Measurements from ENCODE around the gene OR56A1. TPM values are rescaled to one million over a fixed set of nuclear protein-coding genes. Genes with fewer than 3 reads are reported as not detected.

The OR56A1 gene
- total and polyA plus RNA-seq, 8 donors = not detected

DNA sequence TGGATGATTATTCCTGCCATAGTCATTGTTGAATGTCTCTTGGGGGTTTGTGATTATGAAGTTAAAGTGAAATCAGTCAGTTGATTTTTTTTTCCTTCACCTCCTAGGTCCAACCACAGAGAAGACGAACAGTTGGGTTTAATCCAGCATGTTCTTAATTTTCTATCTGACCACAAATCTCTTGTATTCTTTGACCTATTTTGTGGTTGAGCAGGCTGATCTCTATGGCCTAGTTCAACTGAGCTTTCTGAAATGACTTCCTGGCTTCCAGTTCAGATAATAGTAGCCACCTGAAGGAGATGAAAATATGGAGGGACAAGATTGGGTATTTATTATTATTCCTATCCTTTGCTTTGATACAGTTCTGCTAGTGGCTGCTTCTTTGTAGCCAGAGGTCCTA, 57.0 kb downstream of the OR56A1 start:
- 56 to 68% methylated on average over 1 of the region's 1 CpG for WGBS, 2 donors
- Histone ChIP-seq H3K27me3 (no peaks in the 10 kb centered on the region), H3K4me1 (no peaks in the 10 kb centered on the region), H3K27ac (no peak overlapping the region), H3K9me3 (no peaks in the 10 kb centered on the region), H3K36me3 (no peaks in the 10 kb centered on the region), H3K4me3 (no peak overlapping the region)
- intact Hi-C loops (cut with DNase I) = no loop called here
- FAIRE-seq (no peak), DNase-seq (no peak), ATAC-seq (no peak)
- TF ChIP-seq CTCF (IDR thresholded peaks at IDR 0.05) = no peak

Other genes starting within 250 kb of the OR56A1 start
- gene OR52N5, start 247.4 kb downstream of the OR56A1 start, total RNA-seq = under 1 TPM in 1 of 6 donors, not detected in 5; 0.12 TPM
- not detected for gene OR52N5, start 247.4 kb downstream of the OR56A1 start, polyA plus RNA-seq
- gene OR52N1, start 239.5 kb downstream of the OR56A1 start, total RNA-seq = under 1 TPM in 1 of 6 donors, not detected in 5; 0.09 TPM
- not detected for gene OR52N1, start 239.5 kb downstream of the OR56A1 start, polyA plus RNA-seq
- gene OR52N2, start 221.8 kb downstream of the OR56A1 start, total RNA-seq = under 1 TPM in 2 of 6 donors, not detected in 4; 0.19 to 0.31 TPM
- gene OR52N2, start 221.8 kb downstream of the OR56A1 start, polyA plus RNA-seq = not detected
- not detected for gene OR52E6, start 188.9 kb downstream of the OR56A1 start, total RNA-seq
- not detected for gene OR52E6, start 188.9 kb downstream of the OR56A1 start, polyA plus RNA-seq
- gene OR52E8, start 173.1 kb downstream of the OR56A1 start, total RNA-seq = not detected
- not detected for gene OR52E8, start 173.1 kb downstream of the OR56A1 start, polyA plus RNA-seq
- gene OR52E4, start 150.1 kb downstream of the OR56A1 start, total RNA-seq = not detected
- not detected for gene OR52E4, start 150.1 kb downstream of the OR56A1 start, polyA plus RNA-seq
- not detected for gene OR52E5, start 137.6 kb downstream of the OR56A1 start, total RNA-seq
- not detected for gene OR52E5, start 137.6 kb downstream of the OR56A1 start, polyA plus RNA-seq
- not detected for gene OR56A3, start 88.5 kb downstream of the OR56A1 start, total RNA-seq
- not detected for gene OR56A3, start 88.5 kb downstream of the OR56A1 start, polyA plus RNA-seq
- not detected for gene OR56A5, start 62.3 kb downstream of the OR56A1 start, total RNA-seq
- gene OR56A5, start 62.3 kb downstream of the OR56A1 start, polyA plus RNA-seq = not detected
- gene OR52L1, start 43.8 kb downstream of the OR56A1 start, total RNA-seq = not detected
- not detected for gene OR52L1, start 43.8 kb downstream of the OR56A1 start, polyA plus RNA-seq
- gene OR56A4, start 23.8 kb downstream of the OR56A1 start, total RNA-seq = under 1 TPM in 1 of 6 donors, not detected in 5; 0.06 TPM
- gene OR56A4, start 23.8 kb downstream of the OR56A1 start, polyA plus RNA-seq = not detected
- not detected for gene OR56B4, start 76.9 kb upstream of the OR56A1 start, total RNA-seq
- not detected for gene OR56B4, start 76.9 kb upstream of the OR56A1 start, polyA plus RNA-seq
- gene OR52B2, start 139.6 kb upstream of the OR56A1 start, total RNA-seq = not detected
- gene OR52B2, start 139.6 kb upstream of the OR56A1 start, polyA plus RNA-seq = not detected
- not detected for gene OR52W1, start 168.5 kb upstream of the OR56A1 start, total RNA-seq
- gene OR52W1, start 168.5 kb upstream of the OR56A1 start, polyA plus RNA-seq = not detected
- gene C11orf42, start 174.8 kb upstream of the OR56A1 start, total RNA-seq = not detected
- not detected for gene C11orf42, start 174.8 kb upstream of the OR56A1 start, polyA plus RNA-seq
- 10 to 100 TPM; 13.0 to 28.1 (median 18.4) TPM for gene FHIP1B, start 203.9 kb upstream of the OR56A1 start, total RNA-seq
- gene FHIP1B, start 203.9 kb upstream of the OR56A1 start, polyA plus RNA-seq = 10 to 100 TPM; 74.3 to 82.9 TPM
- under 1 TPM; 0.12 to 0.28 (median 0.22) TPM for gene CNGA4, start 208.3 kb upstream of the OR56A1 start, total RNA-seq
- gene CNGA4, start 208.3 kb upstream of the OR56A1 start, polyA plus RNA-seq = under 1 TPM; 0.14 to 0.46 TPM
- gene CCKBR, start 229.1 kb upstream of the OR56A1 start, total RNA-seq = 10 to 100 TPM in 2 of 6 donors, 1 to 10 TPM in 4; 1.3 to 19.7 (median 3.1) TPM
- gene CCKBR, start 229.1 kb upstream of the OR56A1 start, polyA plus RNA-seq = 1 to 10 TPM; 2.5 to 7.7 TPM

Data from pancreas (tissue), 10 donors.